ENCODE data around the gene RSU1. TPM values are rescaled to one million over a fixed set of nuclear protein-coding genes. Genes with fewer than 3 reads are reported as not detected.

RSU1 gene
- total and polyA plus RNA-seq, 10 of the 15 experiments (the other 5 are each of a cell fraction or from before 2014, with no cell fraction given): 49.2 to 139 (median 81.3) TPM

DNA sequence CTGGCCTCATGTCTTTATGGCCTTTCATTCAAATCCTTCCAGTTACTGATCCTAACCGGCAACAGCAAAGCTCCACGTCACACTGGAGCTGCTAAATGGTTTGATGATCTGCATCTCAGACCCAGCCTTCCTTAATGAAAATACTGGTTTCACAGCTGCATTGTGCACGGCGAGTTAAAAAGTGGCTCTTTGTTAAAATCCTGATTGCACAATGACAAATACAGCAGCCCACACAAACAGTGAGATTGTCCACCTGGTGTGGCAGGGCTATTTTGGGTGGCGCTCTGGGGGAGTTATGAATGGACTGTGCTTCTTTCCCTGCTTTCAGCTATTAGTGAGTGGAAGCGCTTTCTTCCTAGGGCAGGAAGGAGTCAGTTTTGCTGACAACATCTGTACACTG is 232.1 kb downstream of the RSU1 start (continued):
- TF ChIP-seq POLR2A (IDR thresholded peaks at IDR 0.05; ENCODE audit: low read depth, low read length) (no peak), POLR2AphosphoS5 (IDR thresholded peaks at IDR 0.05; ENCODE audit: low read length) (no peak), HCFC1 (IDR thresholded peaks at IDR 0.05; ENCODE audit: low read length) (no peak), ZBED1 (IDR thresholded peaks at IDR 0.05; ENCODE audit: borderline replicate concordance) (no peak), NFYA (IDR thresholded peaks at IDR 0.05; ENCODE audit: borderline replicate concordance, low read depth, low read length) (no peak), STAT3 (IDR thresholded peaks at IDR 0.05; ENCODE audit: low read depth, low read length) (no peak), RAD21 (IDR thresholded peaks at IDR 0.05; ENCODE audit: insufficient read depth, low read depth, low read length) (no peak), MEF2A (IDR thresholded peaks at IDR 0.05; ENCODE audit: insufficient read depth, low read depth, low read length) (peak; percentile 92), MTA3 (IDR thresholded peaks at IDR 0.05; ENCODE audit: borderline replicate concordance, low read length) (no peak), E4F1 (IDR thresholded peaks at IDR 0.05; ENCODE audit: borderline replicate concordance, partially characterized antibody) (no peak), CBX5 (IDR thresholded peaks at IDR 0.05; ENCODE audit: low read depth) (0 out of 2 replicates have a peak, but pooled peaks have one; percentile 68), TCF12 (IDR thresholded peaks at IDR 0.05; ENCODE audit: low read depth, low read length) (peak; percentile 98), NBN (IDR thresholded peaks at IDR 0.05) (no peak), RELB (IDR thresholded peaks at IDR 0.05; ENCODE audit: low read depth) (no peak)
- TF ChIP-seq, protein P1, sequence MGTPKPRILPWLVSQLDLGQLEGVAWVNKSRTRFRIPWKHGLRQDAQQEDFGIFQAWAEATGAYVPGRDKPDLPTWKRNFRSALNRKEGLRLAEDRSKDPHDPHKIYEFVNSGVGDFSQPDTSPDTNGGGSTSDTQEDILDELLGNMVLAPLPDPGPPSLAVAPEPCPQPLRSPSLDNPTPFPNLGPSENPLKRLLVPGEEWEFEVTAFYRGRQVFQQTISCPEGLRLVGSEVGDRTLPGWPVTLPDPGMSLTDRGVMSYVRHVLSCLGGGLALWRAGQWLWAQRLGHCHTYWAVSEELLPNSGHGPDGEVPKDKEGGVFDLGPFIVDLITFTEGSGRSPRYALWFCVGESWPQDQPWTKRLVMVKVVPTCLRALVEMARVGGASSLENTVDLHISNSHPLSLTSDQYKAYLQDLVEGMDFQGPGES (IDR thresholded peaks at IDR 0.05): no peak
- TF ChIP-seq, protein P2, sequence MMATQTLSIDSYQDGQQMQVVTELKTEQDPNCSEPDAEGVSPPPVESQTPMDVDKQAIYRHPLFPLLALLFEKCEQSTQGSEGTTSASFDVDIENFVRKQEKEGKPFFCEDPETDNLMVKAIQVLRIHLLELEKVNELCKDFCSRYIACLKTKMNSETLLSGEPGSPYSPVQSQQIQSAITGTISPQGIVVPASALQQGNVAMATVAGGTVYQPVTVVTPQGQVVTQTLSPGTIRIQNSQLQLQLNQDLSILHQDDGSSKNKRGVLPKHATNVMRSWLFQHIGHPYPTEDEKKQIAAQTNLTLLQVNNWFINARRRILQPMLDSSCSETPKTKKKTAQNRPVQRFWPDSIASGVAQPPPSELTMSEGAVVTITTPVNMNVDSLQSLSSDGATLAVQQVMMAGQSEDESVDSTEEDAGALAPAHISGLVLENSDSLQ (IDR thresholded peaks at IDR 0.05): 0 out of 2 replicates have a peak, but pooled peaks have one; percentile 19
